DMS53 treated with DMSO at 0.1 percent for 48 hours (cell line): Measurements from ENCODE around the gene OVCA2.
A peak's percentile ranks its signal among the peaks of the same experiment; 100 is the strongest.

Source experiments
- DNase-seq: peaks from one replicate; lab custom pipeline; 2025; ENCODE audit not compliant: unreplicated experiment; lab: John Stamatoyannopoulos, UW

Gene OVCA2

DNA sequence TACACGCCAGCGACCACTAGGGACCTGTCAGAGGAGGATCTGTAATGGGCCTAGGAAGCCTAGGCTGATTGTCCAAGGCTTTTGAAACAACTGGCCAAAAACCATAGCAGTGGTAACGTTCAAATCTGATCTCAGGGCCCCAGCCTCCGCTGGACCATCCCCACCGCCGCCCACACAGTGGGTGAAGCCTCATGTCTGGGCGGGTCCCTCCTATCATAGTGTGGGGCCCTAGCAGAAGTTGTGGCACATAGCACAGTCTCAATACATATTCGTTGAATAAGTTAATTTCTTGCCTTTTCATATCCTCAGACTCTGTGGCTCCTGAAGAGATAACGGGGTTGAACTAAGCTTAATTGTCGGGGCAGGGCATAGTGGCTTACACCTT lies 11.1 kb upstream of the OVCA2 start:
- DNase-seq: no peak

DNA sequence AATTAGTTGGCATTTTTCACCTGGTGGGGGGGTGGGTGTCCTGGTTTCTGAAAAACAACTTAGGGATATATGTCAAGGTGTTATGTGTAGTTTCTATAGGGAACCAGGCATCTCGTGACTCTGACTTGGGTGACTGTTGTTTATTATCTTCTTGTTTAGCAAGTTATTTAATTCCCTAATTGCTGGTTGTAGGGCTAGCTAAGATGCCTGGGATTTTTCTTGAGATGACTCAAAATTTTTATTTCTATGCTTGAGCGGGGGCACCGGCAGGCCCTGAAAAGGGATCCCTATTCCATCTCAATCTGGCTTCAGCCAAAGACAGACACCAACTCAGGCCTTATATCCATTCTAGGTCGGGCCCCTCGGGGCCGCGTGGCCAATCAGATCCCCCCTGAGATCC lies 8.7 kb upstream of the OVCA2 start:
- no peak for DNase-seq

DNA sequence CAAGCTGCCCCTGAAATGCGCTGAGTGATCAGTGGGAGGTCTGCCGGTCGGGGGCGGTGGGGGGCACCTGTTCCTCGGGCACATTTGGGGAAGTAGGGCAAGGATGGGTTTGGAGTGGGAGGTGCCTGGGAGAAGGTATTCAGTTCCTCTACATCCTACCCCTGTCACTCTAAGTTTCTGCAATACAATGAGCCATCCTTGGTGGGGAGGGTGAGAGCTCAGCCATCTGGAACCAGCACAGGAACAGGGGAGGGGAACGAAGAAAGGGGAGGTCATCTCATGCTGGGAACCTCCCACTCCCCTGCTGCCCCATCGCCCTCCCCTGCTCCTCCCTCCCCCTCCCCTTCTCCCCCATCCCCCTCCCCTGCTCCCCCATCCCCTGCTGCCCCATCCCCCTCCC lies 7.7 kb upstream of the OVCA2 start:
- DNase-seq: no peak

DNA sequence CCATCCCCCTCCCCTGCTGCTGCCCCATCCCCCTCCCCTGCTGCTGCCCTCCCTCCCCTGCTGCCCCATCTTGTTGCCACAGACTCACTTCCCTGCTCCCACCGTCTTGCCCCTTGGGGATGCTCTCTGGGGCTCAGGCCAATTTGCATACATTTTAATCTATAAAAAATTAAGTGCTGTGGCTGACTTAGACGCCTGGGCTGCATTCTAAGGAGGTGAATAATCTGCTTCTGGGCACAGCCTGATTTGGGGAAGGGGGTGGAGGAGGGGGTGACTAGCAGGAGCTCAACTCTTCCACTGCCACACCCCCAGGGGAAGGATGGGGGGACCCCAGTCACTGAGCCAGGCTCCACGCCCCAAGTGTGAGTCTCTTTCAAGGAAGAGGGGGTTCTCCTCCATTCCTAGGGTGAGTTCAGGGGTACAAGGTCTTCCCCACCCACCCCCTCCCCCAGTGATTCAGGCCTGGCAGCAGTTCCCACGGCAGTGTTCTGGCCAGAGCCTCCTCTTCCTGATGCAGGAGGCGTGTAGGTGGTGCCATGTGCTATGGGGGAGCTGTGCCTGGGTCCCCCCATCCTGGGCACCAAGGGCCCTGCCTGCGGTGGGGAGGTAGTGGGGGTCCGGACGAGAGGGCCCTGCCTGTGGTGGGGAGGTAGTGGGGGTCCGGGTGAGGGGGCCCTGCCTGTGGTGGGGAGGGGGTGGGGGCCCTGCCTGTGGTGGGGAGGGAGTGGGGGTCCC lies 6.8 kb upstream of the OVCA2 start:
- no peak for DNase-seq

DNA sequence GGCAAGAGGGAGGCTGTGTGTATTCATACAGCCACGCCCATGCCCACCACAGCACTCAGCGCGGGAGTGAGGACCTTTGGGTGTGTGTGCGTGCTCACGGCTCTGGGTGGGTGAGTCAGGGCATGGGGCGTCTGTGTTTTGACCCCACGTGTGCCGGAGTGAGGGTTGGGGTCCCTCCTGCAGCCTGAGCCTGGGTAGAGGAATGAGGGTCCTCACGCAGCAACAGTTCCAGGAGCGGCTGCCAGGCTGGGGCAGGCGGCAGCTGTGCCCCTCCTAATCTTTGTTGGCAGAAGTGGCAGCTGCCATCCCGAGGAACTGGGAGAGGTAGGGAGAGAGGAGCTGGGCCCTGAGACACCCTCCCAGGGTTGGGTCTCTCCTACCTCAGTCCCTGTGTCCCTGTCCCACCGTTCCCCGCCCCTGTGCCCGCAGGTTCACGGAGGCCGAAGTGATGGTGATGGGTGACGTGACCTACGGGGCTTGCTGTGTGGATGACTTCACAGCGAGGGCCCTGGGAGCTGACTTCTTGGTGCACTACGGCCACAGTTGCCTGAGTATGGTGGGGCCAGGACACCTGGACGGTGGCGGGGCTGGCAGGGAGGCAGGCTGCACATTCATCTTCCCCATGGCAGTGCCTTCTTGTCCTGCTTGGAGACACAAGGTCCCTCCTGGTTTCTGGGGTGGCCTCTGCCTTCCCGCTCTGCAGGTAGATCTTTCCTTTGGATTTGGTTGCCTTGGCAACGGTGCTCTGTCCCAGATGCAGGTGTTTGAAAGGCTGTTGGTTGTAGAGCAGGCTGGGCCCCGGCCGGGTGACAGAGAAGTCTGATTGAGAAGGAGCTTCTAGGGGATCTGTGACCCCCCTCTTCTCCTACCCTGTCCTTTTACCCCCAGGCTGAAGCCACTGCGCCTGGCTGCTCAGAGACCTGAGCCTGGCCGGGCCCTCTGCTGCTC lies 6.0 kb upstream of the OVCA2 start:
- DNase-seq: no peak

DNA sequence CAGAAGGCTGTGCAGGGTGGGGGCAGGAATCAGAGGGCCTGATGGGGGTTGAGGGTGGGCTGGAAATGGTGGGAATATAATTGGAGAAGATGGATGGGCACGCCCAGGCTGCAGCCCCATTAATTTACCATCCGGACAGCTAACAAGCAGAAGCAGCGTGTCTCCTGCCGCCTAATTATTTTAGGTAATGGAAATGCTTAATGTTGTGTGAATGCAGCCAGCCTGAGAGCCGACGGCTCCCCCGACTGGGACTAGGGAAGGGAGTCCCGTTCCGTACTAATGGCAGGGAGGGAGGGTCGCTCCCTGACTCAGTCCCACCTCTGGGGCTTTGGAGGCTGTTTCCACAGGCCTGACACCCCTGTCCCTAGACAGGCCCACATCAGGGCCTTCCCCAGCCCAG lies 4.7 kb upstream of the OVCA2 start:
- no peak for DNase-seq

DNA sequence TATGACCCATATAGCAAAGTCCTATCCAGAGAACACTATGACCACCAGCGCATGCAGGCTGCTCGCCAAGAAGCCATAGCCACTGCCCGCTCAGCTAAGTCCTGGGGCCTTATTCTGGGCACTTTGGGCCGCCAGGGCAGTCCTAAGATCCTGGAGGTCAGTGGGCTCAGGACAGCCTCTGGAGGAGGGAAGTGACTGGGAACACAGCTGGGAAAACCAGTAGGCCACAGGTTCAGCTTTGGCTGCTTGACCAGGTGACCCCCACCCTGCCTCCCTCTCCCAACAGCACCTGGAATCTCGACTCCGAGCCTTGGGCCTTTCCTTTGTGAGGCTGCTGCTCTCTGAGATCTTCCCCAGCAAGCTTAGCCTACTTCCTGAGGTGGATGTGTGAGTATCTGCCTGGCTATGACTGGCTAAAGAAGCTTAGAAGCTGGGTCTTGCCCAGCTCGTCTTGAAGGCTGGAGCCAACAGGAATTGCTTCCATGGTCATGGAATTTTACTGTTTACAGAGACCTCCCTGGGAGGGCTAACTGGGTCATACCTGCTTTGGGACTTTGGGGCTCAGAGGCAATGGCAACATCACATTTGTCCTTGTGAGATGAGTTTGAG lies 1.5 kb upstream of the OVCA2 start:
- DNase-seq: no peak

DNA sequence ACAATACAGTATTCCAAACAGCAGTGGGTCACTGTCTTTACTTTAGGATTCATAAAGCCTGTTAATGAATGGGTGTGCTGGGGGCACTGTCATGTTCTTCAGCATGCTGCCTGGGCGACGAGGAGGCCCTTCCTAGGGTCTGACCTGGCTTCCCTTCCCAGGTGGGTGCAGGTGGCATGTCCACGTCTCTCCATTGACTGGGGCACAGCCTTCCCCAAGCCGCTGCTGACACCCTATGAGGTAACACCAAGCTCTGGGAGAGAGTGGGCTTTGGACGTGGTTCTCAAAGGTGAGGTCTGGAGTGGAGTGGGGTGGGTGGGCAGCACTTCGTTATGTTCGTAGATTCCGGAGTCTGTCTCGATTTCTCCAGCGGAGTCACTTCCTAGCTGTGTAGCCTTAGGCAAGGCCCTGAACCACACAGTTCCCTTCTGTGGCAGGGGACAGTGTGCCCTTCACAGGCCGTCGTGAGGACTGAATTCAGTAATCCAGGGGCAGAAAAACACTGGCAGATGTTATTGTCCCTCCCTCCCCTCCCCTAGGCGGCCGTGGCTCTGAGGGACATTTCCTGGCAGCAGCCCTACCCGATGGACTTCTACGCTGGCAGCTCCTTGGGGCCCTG lies 771 bp upstream of the OVCA2 start:
- no peak for DNase-seq

DNA sequence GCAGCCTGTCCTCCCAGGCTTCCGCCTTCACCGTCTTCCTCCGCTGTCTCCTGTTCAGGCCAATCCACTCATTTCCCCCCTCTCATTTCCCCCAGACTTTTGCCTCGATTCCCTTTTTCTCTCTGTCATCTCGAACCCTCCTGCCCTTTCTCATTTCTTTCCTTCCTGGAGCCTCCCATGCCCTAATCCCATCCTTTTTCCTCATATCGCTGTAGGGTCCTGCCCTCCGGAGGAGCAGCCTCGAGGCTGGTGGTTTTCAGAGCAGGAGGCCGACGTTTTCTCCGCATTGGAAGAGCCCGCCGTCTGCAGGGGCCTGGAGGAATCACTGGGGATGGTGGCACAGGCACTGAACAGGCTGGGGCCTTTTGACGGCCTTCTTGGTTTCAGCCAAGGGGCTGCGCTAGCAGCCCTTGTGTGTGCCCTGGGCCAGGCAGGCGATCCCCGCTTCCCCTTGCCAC lies 597 bp downstream of the OVCA2 start:
- DNase-seq: no peak

DNA sequence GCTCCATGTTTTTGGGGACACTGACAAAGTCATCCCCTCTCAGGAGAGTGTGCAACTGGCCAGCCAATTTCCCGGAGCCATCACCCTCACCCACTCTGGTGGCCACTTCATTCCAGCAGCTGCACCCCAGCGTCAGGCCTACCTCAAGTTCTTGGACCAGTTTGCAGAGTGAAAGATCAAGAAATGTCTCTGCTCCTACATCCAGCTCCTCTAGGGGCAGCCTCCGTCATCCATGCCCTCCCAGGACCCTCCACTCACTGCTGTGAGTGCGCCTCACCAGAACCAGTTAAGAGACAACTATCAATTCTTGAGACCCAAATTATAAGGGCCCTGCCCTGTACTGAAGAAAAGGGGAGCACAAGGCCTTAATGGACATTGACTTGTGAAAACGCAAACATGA lies 1.1 kb downstream of the OVCA2 start:
- no peak for DNase-seq

DNA sequence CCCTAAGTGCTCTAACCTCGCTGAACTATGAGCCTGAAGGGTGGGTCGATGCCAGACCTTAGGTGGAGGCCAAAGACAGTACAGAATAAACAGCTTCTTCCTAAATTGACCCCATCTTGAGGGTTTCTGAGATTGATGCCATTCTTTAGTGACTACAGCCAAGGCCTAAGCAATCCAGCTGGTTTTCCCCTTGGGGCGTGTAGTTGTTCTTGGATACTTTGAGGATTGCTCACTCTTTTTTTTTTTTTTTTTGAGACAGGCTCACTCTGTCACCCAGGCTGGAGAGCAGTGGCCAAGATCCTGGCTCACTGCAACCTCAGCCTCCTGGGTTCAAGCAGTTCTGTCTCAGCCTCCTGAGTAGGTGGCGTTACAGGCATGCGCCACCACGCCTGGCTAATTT lies 2.0 kb downstream of the OVCA2 start:
- no peak for DNase-seq

DNA sequence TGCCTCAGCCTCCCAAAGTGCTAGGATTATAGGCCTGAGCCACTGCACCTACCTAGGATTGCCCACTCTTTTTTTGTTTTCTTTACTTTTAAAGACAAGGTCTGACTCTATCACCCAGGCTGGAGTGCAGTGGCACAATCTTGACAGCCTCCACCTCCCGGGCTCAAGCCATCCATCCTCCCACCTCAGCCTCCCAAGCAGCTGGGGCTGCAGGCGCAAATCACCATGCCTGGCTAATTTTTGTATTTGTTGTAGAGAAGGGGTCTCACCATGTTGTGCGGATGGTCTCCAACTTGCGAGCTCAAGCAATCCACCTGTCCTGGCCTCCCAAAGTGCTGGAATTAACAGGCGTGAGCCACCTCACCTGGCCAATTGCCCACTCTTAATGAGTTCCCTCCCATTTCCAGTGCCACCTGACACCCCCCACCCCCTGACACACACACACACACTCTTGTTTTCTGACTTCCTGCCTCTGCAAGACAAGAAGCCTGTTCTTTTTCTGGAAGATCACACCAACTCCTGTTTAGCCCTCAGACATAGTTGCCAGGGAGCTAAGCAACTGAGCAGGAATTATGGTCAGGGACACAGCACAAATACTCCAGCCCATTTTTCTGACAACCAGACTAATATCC lies 2.6 kb downstream of the OVCA2 start:
- no peak for DNase-seq

DNA sequence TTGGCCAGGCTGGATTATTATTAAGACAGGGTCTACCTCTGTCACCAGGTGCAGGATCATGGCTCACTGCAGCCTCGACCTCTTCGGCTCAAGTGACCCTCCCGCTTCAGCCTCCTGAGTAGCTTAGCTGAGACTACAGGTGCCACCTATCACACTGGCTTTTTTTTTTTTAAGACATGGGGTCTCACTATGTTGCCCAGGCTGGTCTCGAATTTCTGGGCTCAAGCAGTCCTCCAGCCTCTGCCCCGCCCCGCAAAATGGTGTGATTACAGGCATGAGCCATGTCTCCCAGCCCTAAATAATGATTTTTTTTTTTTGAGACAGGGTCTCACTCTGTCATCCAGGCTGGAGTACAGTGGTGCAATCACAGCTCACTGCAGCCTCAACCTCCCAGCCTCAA lies 5.8 kb downstream of the OVCA2 start:
- no peak for DNase-seq

DNA sequence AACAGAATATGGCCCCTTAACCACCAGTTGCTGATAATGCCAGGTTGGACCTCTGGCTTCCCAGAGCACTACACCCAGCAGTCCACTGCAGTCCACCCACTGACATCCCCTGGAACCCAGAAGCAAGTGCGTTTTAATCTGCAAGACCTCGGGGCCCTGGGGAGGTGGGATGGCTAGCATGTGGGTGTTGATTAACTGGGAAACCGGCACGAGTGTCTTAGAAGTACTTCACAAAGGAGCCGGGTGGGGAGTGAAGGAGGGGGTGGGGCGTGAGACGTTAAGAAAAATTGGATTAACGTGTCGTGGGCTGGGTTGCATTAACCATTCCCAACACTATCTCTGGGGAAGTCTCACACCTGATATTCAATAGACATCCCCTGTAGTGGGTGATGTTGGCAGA lies 7.0 kb downstream of the OVCA2 start:
- no peak for DNase-seq

DNA sequence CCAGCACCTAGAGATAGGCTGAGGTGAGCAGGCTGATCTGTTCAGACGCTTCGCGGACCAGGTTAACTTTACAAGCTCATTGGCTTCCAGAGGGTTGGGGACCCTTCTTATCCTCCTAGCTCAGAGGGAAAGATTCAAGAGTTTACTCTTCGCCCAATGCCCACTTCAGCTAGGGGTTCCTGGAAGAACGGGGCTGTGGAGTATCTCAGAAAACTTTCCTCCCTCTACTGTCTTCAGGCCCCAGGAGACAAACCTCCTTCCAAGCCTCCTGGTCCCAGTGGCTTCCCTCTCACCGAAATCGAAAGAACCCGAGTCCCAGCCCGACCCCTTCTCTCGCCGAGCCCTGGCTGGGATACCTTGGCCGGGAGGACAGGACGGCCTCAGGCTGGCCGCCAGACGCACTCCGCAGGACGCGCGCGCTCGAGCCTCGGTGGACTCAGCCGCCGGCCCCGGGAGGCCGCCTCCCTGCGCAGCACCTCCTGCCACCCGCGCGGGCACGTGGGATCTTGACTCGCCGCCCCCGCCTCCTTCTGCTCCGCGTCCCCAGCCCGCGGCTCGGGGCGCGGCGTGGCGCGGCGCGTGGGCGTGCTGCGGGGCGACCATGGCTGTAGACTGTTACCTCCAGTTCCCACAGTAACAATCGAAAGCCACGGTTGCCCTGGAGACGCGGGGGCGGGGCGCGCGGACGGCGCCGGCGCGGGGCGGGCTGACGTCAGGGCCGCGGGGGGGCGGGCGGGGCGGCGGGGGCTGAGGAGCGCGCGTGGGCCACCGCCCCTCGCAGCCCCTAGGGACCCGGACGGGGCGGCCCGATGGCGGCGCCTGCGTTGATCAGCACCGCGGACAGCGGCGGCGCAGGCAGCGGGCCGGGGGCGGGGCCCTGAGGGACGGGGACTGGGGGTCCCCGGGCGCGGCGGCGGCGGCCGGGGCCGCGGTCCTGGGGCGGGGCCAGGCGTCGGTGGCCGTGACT lies 7.8 kb downstream of the OVCA2 start:
- DNase-seq: peak; percentile 13

DNA sequence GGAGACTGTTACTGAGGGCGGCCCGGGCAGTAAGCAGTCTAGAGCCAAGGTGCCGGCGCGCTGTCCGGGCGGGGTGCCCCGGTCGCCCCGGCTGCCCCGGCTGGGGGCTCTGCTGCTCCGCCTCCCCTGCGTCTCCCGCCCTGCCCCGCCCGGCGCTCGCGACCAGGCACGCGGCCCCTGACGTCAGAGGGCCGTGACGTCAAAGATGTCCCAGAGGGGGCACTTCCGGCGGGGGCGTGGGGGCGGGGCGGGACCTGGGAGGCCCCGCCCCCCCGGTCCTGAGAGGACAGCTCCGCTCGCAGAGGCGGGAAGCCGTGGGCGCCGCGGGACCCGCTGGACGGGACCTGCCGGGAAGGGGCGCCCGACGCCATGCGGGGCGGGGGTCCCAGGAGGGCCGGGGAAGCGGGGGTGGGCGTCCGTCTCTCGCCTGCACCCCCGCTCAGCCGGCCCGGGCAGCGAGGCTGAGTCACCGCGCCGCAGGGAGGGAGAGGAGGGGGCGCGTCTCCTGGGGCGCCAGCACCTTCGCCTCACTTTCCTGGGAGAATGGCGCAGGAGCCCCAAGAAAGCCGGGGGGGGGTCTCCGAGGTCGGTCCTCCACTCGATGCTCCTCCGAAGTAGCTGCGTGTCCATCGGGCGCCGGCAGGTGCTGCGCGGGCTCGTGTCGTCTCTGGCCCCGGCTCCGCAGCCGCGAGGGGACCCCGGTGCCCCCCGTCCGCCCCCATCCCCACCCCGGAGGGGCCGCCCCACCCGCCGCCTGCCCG lies 8.7 kb downstream of the OVCA2 start:
- DNase-seq: peak; percentile 25

DNA sequence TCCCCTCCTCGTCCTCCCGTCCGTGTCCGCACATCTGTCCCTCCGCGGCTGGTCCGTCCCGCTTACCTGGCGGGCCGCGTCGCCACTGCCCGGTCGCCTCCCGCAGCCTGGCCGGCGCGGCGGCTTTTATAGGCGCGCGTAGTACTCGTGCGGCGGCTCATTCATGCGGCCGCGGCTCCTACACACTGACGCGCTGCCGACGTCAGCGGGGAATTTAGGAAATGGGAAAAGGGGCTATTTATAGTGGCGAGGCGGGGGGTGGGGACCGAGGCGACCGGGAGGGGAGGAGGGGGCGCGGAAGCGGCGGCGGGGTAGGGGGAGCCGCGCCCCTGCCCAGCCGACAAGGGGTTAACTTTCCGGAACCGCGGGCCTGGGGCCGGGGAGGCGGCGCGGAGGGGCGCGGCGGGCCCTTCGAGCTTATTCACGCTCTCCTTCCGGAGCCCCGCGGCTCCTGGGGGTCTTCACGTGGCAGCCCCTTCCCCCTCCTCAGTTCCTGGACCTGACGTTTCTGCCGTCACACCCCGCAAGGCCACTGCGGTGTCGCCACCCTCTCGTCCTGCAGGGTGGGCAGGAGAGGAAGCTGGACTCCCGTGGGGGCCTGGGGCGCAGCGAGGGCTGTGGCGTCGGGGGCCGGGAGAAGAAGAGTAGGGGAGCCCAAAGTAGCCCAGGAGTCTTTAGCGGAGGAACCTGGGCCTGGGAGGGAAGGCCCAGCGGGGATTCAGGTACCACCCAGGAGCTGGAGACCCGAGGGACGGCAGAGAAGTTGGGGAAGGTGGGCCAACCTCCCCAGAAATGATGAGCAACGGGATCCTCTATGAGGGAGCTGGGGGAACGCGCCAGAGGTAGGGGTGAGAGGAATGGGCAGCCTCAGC lies 9.5 kb downstream of the OVCA2 start:
- DNase-seq: peak; percentile 6

DNA sequence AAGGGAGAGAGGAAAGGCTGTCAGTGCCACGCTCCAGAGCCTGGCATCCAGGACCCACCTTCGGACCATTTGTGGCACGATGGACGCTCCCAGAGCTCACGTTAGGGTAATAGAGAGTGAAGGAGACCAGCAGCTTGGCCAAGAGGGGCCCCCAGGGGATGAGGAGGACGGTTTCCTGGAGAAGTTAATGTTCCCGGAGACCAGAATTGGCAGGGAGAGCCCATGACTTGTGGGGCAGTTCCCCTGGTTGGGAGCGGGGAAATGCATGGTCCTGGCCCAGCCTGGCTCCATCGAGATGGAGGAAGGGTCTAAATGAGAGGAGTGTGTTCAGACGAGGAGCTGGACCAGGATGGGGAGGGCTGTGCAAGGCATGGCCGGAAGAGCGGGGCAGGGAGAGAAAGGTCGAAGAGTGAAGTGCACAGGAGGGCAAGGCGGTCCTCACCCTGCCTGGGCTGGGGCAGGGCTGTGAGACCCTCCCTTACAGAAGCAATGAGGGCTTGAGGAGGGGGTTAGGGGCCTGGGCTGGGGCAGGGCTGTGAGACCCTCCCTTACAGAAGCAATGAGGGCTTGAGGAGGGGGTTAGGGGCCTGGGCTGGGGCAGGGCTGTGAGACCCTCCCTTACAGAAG lies 10.2 kb downstream of the OVCA2 start:
- DNase-seq: no peak
